ENCODE results near the gene RING1. TPM values are rescaled to one million over a fixed set of nuclear protein-coding genes. Genes with fewer than 3 reads are reported as not detected.

RING1 gene
- total and polyA plus RNA-seq, 2 experiments from 2014 or later = 12.7 to 35.8 TPM

GRCh38 chr6:33165581-33166258 is 42.6 kb upstream of the RING1 start:
- in situ Hi-C loops (cut with MboI) = no loop called here
- H4K20me1 ChIP-seq (ENCODE audit: insufficient read depth) = no peaks in the 10 kb centered on the region
- H3K4me1 ChIP-seq (ENCODE audit: insufficient read depth) = no peaks in the 10 kb centered on the region
- H2AFZ ChIP-seq = no peak overlapping the region
- no peaks in the 10 kb centered on the region for H3K9me2 ChIP-seq (ENCODE audit: insufficient read depth)
- H3K79me2 ChIP-seq (ENCODE audit: insufficient read depth) = no peaks in the 10 kb centered on the region
- H3K27ac ChIP-seq = no peak overlapping the region
- no peak overlapping the region for H3K9ac ChIP-seq
- H3K27me3 ChIP-seq (replicated peaks; ENCODE audit: insufficient read depth) = no peaks in the 10 kb centered on the region
- 81 to 82% methylated on average over 17 of the region's 17 CpGs for WGBS, 2 experiments (ENCODE audit: low coverage in 1 of 2, low lambda C conversion rate in 2 of 2, missing lambda C conversion rate in 2 of 2)
- H3K36me3 ChIP-seq (ENCODE audit: low read depth) = no peaks in the 10 kb centered on the region
- no peak overlapping the region for H3K4me3 ChIP-seq
- H3K4me2 ChIP-seq (ENCODE audit: unreplicated experiment) = no peak overlapping the region
- no peak for TF ChIP-seq EZH2 (IDR thresholded peaks at IDR 0.05; ENCODE audit: insufficient read depth, poor library complexity, severe bottlenecking)
- TF ChIP-seq EZH2phosphoT487 (IDR thresholded peaks at IDR 0.05; ENCODE audit: insufficient read depth, low read depth) = no peak
- H3K9me3 ChIP-seq (ENCODE audit: low read depth) = no peaks in the 10 kb centered on the region
- no peak for DNase-seq
- H3F3A ChIP-seq (ENCODE audit: insufficient read depth) = no peaks in the 10 kb centered on the region

- DNase-seq = no peak
- Histone ChIP-seq H3K27ac (no peak overlapping the region), H3K4me3 (no peak overlapping the region), H3K27me3 (replicated peaks; ENCODE audit: insufficient read depth) (no peaks in the 10 kb centered on the region), H3K79me2 (ENCODE audit: insufficient read depth) (no peaks in the 10 kb centered on the region), H3K9me3 (ENCODE audit: low read depth) (no peaks in the 10 kb centered on the region), H3K9ac (no peak overlapping the region), H4K20me1 (ENCODE audit: insufficient read depth) (no peaks in the 10 kb centered on the region), H3K36me3 (ENCODE audit: low read depth) (no peaks in the 10 kb centered on the region), H3K4me2 (ENCODE audit: unreplicated experiment) (no peak overlapping the region), H2AFZ (no peak overlapping the region), H3F3A (ENCODE audit: insufficient read depth) (no peaks in the 10 kb centered on the region), H3K4me1 (ENCODE audit: insufficient read depth) (no peaks in the 10 kb centered on the region), H3K9me2 (ENCODE audit: insufficient read depth) (no peaks in the 10 kb centered on the region)
- in situ Hi-C loops (cut with MboI) = no loop called here
- WGBS, 2 experiments (ENCODE audit: low coverage in 1 of 2, low lambda C conversion rate in 2 of 2, missing lambda C conversion rate in 2 of 2) = 68 to 76% methylated on average over 4 to 6 of the region's 6 CpGs
- TF ChIP-seq EZH2 (IDR thresholded peaks at IDR 0.05; ENCODE audit: insufficient read depth, poor library complexity, severe bottlenecking) (no peak), EZH2phosphoT487 (IDR thresholded peaks at IDR 0.05; ENCODE audit: insufficient read depth, low read depth) (no peak)
Measured at GRCh38 chr6:33166363-33166762, 41.9 kb upstream of the RING1 start.

GRCh38 chr6:33166811-33167210 is 41.5 kb upstream of the RING1 start:
- 76 to 92% methylated on average over 7 of the region's 7 CpGs for WGBS, 2 experiments (ENCODE audit: low coverage in 1 of 2, low lambda C conversion rate in 2 of 2, missing lambda C conversion rate in 2 of 2)
- H2AFZ ChIP-seq = no peak overlapping the region
- TF ChIP-seq EZH2phosphoT487 (IDR thresholded peaks at IDR 0.05; ENCODE audit: insufficient read depth, low read depth) (no peak), EZH2 (IDR thresholded peaks at IDR 0.05; ENCODE audit: insufficient read depth, poor library complexity, severe bottlenecking) (no peak)

GRCh38 chr6:33167374-33168283 is 40.7 kb upstream of the RING1 start:
- no peaks in the 10 kb centered on the region for H4K20me1 ChIP-seq (ENCODE audit: insufficient read depth)
- H3K4me3 ChIP-seq = no peak overlapping the region
- H3K36me3 ChIP-seq (ENCODE audit: low read depth) = no peaks in the 10 kb centered on the region
- no peaks in the 10 kb centered on the region for H3K9me2 ChIP-seq (ENCODE audit: insufficient read depth)
- no peaks in the 10 kb centered on the region for H3F3A ChIP-seq (ENCODE audit: insufficient read depth)
- in situ Hi-C loops (cut with MboI) = no loop called here
- no peaks in the 10 kb centered on the region for H3K27me3 ChIP-seq (replicated peaks; ENCODE audit: insufficient read depth)
- H3K4me2 ChIP-seq (ENCODE audit: unreplicated experiment) = no peak overlapping the region
- no peak overlapping the region for H2AFZ ChIP-seq
- no peak for DNase-seq
- H3K9ac ChIP-seq = no peak overlapping the region
- no peak overlapping the region for H3K27ac ChIP-seq
- no peaks in the 10 kb centered on the region for H3K4me1 ChIP-seq (ENCODE audit: insufficient read depth)
- no peaks in the 10 kb centered on the region for H3K79me2 ChIP-seq (ENCODE audit: insufficient read depth)
- no peak for TF ChIP-seq EZH2phosphoT487 (IDR thresholded peaks at IDR 0.05; ENCODE audit: insufficient read depth, low read depth)
- 65 to 66% methylated on average over 17 to 19 of the region's 19 CpGs for WGBS, 2 experiments (ENCODE audit: low coverage in 1 of 2, low lambda C conversion rate in 2 of 2, missing lambda C conversion rate in 2 of 2)
- no peaks in the 10 kb centered on the region for H3K9me3 ChIP-seq (ENCODE audit: low read depth)

More at GRCh38 chr6:33166811-33167210, 41.5 kb upstream of the RING1 start:
- Histone ChIP-seq H3K9me3 (ENCODE audit: low read depth) (no peaks in the 10 kb centered on the region), H4K20me1 (ENCODE audit: insufficient read depth) (no peaks in the 10 kb centered on the region), H3K79me2 (ENCODE audit: insufficient read depth) (no peaks in the 10 kb centered on the region), H3K4me1 (ENCODE audit: insufficient read depth) (no peaks in the 10 kb centered on the region), H3K9me2 (ENCODE audit: insufficient read depth) (no peaks in the 10 kb centered on the region), H3K9ac (no peak overlapping the region), H3K27ac (no peak overlapping the region), H3K4me3 (no peak overlapping the region), H3F3A (ENCODE audit: insufficient read depth) (no peaks in the 10 kb centered on the region), H3K4me2 (ENCODE audit: unreplicated experiment) (no peak overlapping the region), H3K36me3 (ENCODE audit: low read depth) (no peaks in the 10 kb centered on the region), H3K27me3 (replicated peaks; ENCODE audit: insufficient read depth) (no peaks in the 10 kb centered on the region)
- no peak for DNase-seq
- in situ Hi-C loops (cut with MboI) = no loop called here
